Measurements from ENCODE around the gene CRYGB.

DNA sequence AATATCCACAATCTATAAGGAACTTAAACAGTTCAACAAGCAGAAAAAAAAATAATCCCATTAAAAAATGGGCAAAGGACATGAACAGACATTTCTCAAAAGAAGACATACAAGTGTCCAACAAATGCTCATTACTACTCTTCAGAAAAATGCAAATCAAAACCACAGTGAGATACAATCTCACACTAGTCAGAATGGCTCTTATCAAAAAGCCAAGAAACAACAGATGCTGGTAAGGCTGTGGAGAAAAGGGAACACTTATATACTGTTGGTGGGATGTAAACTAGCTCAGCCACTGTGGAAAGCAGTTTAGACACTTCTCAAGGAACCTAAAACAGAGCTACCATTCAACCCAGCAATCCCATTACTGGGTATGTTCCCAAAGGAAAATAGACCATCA, 7.2 kb upstream of the CRYGB start:
- TF ChIP-seq EZH2phosphoT487 (IDR thresholded peaks at IDR 0.05) (no peak), EZH2 (IDR thresholded peaks at IDR 0.05) (no peak)
- TF ChIP-seq, protein P1, sequence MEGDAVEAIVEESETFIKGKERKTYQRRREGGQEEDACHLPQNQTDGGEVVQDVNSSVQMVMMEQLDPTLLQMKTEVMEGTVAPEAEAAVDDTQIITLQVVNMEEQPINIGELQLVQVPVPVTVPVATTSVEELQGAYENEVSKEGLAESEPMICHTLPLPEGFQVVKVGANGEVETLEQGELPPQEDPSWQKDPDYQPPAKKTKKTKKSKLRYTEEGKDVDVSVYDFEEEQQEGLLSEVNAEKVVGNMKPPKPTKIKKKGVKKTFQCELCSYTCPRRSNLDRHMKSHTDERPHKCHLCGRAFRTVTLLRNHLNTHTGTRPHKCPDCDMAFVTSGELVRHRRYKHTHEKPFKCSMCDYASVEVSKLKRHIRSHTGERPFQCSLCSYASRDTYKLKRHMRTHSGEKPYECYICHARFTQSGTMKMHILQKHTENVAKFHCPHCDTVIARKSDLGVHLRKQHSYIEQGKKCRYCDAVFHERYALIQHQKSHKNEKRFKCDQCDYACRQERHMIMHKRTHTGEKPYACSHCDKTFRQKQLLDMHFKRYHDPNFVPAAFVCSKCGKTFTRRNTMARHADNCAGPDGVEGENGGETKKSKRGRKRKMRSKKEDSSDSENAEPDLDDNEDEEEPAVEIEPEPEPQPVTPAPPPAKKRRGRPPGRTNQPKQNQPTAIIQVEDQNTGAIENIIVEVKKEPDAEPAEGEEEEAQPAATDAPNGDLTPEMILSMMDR (IDR thresholded peaks at IDR 0.05) = no peak
